ENCODE results near the gene SYT2. TPM values are rescaled to one million over a fixed set of nuclear protein-coding genes. Genes with fewer than 3 reads are reported as not detected.

SYT2 gene
- total and polyA plus RNA-seq, 10 of the 15 experiments (the other 5 are each of a cell fraction or from before 2014, with no cell fraction given): not detected

DNA sequence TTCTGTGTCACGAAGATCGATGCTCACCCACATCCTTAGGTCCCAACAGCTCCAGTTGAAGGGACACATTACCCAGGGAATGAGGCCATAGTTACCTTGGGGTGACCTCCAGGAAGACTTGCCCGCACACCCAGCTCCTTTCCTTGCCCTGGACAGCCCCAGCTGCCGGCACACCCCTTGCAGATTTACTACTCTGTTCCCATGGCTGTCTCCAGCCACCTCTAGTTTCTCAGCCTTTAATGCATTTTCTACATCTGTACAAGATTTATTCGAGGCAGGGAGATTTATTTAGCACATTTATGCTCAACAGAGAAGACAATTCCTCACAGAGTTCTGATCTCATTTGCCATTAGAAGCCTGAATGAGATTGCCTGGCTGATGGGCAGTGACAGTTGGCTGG is 36.7 kb downstream of the SYT2 start:
- intact Hi-C loops (cut with micrococcal nuclease; ENCODE audit: unreplicated experiment) (no loop called here), in situ Hi-C loops (cut with MboI) (no loop called here)
- no peak overlapping the region for H3K4me3 ChIP-seq
- ChIA-PET POLR2A (no interaction called here), CTCF (no interaction called here), RAD21 (ENCODE audit: unreplicated experiment) (no interaction called here), SMC1A (ENCODE audit: uncharacterized antibody, unreplicated experiment) (no interaction called here)
- H3K4me2 ChIP-seq (ENCODE audit: control insufficient read depth, insufficient read depth): no peak overlapping the region
- H3K36me3 ChIP-seq (ENCODE audit: control insufficient read depth in 2 of 2, insufficient read depth in 2 of 2, low read length in 1 of 2): no peaks in the 10 kb centered on the region
- 18% methylated on average over 5 of the region's 5 CpGs for WGBS (ENCODE audit: insufficient coverage, insufficient replicate concordance, low lambda C conversion rate, missing lambda C conversion rate)
- no peaks in the 10 kb centered on the region for H3K4me1 ChIP-seq (ENCODE audit: control insufficient read depth, insufficient read depth, low read length)
- H3K27ac ChIP-seq (ENCODE audit: control insufficient read depth, insufficient read depth): no peak overlapping the region
- FAIRE-seq: no peak
- no peak for ATAC-seq
- peaks cover 3% of the 10 kb centered on the region; the same call in 1 of the 3 replicates for H3K9me3 ChIP-seq (replicated peaks; ENCODE audit: control insufficient read depth, insufficient read depth, low read length)
- H3K27me3 ChIP-seq (replicated peaks in 1 of 2; ENCODE audit: control insufficient read depth in 2 of 2, insufficient read depth in 2 of 2, low read length in 1 of 2): peaks cover 0 to 3% of the 10 kb centered on the region in 2 experiments; a peak in 2 of 4 replicates
- H3K9ac ChIP-seq (ENCODE audit: control insufficient read depth, insufficient read depth, low read length): no peak overlapping the region
- no peaks in the 10 kb centered on the region; the same call in 1 of the 2 replicates for H4K20me1 ChIP-seq (ENCODE audit: control insufficient read depth, insufficient read depth)
- no peaks in the 10 kb centered on the region for H3K79me2 ChIP-seq (ENCODE audit: control insufficient read depth, insufficient read depth, low read length)
- BruUV-seq (replicated peaks): no TSS peak
- no peak overlapping the region for H2AFZ ChIP-seq (ENCODE audit: control insufficient read depth, low read depth, low read length)
- no peak for DNase-seq (ENCODE audit: low read depth, low spot score)
- TF ChIP-seq BCLAF1 (IDR thresholded peaks at IDR 0.05): no peak
- TF ChIP-seq SRF (IDR thresholded peaks at IDR 0.05; ENCODE audit: low read depth in 2 of 2, low read length in 2 of 2): no peak
- TF ChIP-seq NBN (IDR thresholded peaks at IDR 0.05): no peak
- no peak for TF ChIP-seq E2F4 (IDR thresholded peaks at IDR 0.05; ENCODE audit: low read depth, low read length)
- no peak for TF ChIP-seq IRF3 (IDR thresholded peaks at IDR 0.05)
- TF ChIP-seq ETV6 (conservative IDR thresholded peaks at IDR 0.05 in 1 of 2, IDR thresholded peaks at IDR 0.05 in 1 of 2; ENCODE audit: borderline replicate concordance in 1 of 2, low read depth in 1 of 2): no peak
- no peak for TF ChIP-seq E4F1 (IDR thresholded peaks at IDR 0.05; ENCODE audit: borderline replicate concordance, partially characterized antibody)
- TF ChIP-seq PKNOX1 (IDR thresholded peaks at IDR 0.05): no peak
- TF ChIP-seq SMC3 (IDR thresholded peaks at IDR 0.05; ENCODE audit: borderline replicate concordance, low read length): no peak
- TF ChIP-seq IKZF2 (IDR thresholded peaks at IDR 0.05): no peak
- TF ChIP-seq NR2C2 (IDR thresholded peaks at IDR 0.05; ENCODE audit: borderline replicate concordance, control insufficient read depth, insufficient read length, low read depth): no peak
- TF ChIP-seq CHD2 (IDR thresholded peaks at IDR 0.05; ENCODE audit: borderline replicate concordance, low read depth, low read length): no peak
- no peak for TF ChIP-seq ZSCAN29 (IDR thresholded peaks at IDR 0.05)
- TF ChIP-seq RELB (IDR thresholded peaks at IDR 0.05; ENCODE audit: low read depth): no peak
